Stimulated activated CD8-positive, alpha-beta memory T cell treated with anti-CD3 and anti-CD28 coated beads, Interleukin-4, amount 100 ng/mL, for 4 hours (primary cell): ENCODE data around the gene WDR46.
"Not testable (repeated sequence)": the region's sequence is repeated elsewhere in the genome, so short reads cannot be mapped to it uniquely, and the experiment has no call there.

Experiments used
- DNase-seq, 2 donors: peaks; one replicate each; pipeline ENCODE4 v3.0.0-alpha.2; 2020; ENCODE audit warnings: low read depth in 2 of 2, low spot score in 1 of 2

Gene WDR46

DNA sequence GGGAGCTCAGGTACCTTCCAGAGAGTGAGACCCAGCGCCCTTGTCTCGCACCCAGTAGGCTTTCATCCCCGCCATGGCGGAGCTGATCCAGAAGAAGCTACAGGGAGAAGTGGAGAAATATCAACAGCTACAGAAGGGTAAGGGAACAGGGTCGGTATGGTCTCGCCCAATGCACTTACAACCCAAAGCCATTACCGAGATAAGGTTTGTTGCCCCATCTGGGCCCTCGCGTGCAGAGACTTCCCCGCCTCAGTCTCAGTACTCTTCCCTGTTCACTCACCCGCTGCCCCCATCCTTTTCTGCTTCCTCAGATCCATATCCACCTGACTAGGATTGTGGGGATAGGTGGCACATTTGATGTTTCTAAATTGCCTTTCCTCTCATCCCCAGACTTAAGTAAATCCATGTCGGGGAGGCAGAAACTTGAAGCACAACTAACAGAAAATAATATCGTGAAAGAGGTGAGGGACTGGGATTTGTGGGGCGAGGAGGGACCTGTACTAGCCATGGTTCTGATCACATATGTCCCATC, 811 bp upstream of the WDR46 start:
- DNase-seq: no peak

DNA sequence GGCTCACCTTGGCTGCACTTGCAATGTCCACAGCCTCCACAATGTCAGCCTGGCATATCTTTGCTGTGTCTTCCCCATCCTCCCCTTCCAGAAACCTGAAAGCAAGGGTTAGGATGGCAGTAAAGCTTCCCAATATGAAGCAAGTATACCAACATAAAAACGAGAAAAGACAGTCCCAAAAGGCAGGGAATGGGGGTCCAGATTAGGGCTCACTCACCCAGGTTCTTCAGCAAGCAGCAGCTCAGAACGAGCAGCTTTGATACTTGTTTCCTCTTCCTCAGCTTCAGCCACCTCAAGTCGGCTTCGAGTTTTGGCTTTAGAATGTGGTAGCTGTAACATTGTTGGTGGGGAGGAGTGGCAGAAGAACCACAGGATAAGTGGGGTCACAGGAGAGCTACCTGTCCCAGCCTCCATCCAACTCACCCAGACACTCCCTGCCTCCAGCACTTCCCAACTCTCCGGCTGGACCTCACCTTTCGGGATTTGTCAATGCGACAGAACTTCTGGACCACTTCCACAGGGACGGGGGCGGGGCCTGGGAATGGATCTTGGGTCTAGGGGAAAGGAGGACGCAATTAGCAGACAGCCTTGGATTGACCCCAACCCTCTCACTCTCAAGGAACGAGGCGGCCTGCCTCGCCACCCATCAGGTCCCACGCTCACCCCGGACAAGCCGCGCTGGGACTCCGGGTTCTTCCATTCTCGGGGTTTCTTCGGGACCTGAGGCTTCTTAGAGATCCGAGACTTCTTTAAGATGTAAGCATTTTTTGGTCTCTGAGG, 708 bp downstream of the WDR46 start:
- no peak for DNase-seq

DNA sequence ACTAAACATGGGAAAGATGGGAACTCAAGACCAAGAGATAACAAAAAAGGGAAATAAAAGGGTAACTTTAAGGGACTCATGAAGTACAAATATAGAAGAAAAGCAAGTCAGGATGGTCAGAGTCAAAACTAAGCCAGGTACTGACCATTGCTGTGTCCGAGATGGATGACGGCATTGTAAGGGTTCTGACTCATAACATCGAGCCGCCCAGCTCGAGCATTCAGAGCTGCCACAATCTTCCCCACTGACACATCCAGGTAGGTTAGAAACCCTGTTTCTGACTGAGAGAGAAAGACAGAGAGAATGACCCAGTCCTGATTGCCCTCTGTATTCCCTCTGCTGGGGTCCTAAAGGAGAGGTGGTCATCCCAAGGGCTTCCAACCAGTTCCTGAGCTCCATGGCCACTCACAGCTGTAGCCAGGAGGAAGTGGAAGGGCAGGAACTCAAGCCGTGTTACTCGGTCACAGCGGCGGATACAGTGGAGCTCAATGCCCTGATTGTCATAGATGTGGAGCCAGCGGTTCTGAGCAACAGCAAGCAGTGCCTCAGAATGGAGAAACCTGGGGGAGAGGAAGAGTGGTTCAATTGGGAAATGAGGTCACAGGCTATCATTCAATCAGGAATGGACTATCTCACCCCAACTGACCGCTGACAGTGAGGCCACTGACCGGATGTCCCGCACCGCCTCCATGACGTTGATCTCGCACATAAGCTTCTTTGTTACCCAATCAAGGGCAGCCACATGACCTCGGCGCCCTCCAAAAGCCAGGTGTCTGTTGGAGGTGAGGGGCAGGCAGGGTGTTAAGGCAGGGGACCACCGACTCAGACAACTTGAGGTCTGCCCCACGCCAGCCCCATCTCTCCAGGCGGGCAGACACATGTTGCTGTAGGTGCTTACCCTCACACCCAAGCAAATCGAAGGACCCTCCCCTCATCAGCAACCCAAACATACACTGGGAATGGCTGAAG, 1.8 kb downstream of the WDR46 start:
- no peak for DNase-seq

DNA sequence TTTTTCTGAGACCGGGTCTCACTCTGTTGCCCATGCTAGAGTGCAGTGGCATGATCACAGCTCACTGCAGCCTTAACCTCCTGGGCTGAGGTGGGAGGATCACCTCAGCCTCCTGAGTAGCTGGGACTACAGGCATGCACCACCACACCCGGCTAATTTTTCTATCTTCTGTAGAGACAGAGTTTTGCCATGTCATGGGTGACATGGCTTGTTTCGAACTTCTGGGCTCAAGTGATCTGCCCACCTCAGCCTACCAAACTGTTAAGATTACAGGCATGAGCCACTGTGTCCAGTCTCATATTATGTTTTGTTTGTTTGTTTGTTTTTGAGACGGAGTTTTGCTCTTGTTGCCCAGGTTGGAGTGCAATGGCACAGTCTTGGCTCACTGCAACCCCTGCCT, 3.8 kb downstream of the WDR46 start:
- not testable (repeated sequence) for DNase-seq

DNA sequence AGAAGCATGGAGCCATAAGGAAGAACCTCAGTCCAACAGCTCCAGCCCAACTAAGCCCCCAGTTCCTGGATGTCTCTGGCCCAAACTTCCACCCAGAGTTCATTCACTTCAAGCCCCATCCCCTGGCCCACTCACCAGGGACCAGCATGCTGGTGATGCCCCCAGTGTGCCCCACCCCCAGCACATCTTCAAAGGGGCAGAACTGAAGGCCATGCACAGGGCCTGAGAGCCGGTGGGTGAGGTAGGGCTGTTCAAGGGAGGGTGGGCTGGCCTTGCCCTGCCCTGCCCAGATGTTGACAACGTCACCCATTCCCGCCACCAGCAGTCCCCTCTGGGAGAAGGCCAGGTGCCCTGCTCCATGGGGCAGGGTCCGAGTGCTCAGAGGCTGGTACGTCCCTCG, 8.5 kb downstream of the WDR46 start:
- no peak for DNase-seq

DNA sequence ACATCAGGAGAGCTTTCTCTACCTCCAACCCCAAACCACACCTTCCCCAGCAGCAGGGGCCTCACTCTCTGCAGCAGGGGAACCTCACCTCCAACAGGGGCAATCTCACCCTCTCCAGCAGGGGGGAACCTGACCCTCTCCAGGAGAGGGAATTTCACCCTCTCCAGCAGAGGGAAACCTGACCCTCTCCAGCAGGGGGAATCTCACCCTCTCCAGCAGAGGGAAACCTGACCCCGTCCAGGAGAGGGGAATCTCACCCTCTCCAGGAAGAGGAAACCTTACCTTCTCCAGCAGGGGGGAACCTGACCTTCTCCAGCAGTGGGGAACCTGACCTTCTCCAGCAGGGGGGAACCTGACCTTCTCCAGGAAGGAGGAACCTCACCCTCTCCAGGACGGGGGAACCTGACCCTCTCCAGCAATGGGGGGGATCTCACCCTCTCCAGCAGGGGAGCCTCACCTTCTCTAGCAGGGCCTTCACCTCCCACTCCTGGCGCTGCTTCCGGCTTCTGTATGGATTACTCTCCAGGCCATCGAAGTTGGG, 9.0 kb downstream of the WDR46 start:
- DNase-seq: no peak

DNA sequence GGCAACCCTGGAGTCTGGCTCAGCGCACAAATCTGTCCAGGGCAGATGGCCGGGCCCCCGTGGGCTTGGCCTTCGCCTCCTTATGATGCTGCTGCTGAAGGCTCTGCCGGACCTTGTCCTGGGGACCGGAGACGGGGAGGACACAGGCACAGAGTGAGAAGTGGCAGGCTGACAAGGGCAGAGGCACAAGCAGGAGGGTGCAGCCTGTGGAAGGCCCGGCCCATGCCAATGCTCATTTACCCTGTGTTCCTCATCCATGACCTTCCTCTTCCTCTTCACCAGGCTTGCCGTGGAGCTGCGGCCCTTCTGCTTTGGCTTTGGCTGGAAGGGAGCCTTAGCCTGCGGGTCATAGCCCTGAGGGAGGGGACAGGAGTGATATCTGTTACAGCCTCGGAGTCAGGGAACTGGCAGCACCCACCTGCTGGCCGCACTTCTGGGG, 9.8 kb downstream of the WDR46 start:
- no peak for DNase-seq

DNA sequence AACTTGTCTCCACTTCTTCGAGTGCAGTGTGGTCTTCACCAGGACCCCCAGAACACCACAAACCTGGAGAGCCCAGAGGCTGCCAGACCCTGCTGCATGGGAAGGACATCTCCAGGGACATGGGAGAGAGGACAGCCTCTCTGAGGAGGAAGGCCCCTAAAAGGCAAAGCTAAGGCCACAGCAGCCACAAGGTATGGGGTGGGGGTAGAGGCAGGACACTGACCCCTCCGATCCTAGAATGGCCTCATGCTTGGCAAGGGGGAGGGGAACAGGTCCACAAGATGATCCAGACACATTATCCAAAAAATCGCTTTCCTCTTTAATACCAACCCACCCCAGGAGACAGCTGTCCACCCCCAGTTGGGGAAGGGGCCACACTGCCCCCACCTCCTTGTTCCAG, 10.2 kb downstream of the WDR46 start:
- DNase-seq: no peak

DNA sequence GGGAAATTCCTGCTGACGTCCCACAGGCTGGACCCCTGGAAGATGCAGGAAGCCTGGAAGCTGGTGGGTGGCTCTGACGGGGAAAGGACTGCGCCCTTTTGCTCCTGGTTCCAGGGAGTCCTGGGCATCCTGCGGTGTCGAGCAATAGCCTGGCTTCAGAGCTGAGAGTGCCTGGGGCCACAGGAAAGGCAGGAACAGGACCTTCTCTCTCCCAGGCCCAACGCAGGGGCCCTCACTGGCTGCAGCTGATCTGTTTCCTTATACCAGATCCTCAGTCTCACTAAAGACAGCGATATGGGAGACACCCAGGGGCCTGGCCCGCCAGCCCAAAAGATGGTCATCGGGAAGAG, 10.7 kb downstream of the WDR46 start:
- no peak for DNase-seq

DNA sequence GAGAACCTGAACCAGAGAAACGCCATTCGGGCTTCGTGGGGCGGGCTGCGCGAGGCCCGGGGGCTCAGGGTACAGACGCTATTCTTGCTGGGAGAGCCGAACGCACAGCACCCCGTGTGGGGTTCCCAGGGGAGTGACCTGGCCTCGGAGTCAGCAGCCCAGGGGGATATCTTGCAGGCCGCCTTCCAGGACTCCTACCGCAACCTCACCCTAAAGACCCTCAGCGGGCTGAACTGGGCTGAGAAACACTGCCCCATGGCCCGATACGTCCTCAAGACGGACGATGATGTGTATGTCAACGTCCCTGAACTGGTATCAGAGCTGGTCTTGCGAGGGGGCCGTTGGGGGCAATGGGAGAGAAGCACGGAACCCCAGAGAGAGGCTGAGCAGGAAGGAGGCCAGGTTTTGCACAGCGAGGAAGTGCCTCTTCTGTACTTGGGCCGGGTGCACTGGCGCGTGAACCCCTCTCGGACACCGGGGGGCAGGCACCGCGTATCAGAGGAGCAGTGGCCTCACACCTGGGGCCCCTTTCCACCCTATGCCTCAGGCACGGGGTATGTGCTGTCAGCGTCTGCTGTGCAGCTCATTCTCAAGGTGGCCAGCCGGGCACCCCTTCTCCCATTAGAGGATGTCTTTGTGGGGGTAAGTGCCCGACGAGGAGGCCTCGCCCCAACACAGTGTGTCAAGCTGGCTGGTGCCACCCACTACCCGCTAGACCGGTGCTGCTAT, 11.2 kb downstream of the WDR46 start:
- no peak for DNase-seq

DNA sequence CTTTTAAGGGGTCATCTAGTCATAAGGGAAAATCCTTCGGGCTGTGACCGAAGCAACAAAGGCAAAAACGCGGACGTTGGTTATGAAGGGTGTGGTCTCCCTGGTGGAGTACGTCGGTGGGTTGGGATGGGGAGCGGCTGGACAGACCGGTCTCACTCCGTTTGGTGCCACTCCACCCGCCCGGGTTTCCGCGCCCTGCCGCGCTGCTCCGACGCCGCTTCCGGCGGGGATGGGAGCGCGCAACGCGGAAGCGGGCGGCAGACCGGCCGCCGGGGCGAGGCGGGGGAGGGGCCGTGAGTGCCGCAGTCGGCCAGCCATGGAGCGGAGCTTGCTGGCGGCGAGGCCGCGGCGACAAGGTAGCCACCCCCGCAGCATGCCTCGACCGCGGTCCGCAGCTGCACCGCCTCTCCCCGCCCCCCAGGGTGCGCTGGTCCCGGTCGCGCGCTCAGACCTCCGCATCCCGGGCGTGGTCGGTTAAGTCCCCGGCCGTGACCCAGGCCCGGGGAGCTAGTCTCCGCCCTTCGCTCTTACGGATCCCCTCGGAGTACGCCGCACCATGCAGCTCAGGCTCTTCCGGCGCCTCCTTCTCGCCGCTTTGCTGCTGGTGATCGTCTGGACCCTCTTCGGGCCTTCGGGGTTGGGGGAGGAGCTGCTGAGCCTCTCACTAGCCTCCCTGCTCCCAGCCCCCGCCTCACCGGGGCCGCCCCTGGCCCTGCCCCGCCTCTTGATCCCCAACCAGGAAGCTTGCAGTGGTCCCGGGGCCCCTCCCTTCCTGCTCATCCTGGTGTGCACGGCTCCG, 12.0 kb downstream of the WDR46 start, which contains the start of gene B3GALT4:
TSS of gene B3GALT4 (plus strand) at position 260 of the 799 bp plus-strand sequence. CDS start at position 557, 297 bp downstream.
- DNase-seq: peak in 1 of 2 donors; percentile 47

DNA sequence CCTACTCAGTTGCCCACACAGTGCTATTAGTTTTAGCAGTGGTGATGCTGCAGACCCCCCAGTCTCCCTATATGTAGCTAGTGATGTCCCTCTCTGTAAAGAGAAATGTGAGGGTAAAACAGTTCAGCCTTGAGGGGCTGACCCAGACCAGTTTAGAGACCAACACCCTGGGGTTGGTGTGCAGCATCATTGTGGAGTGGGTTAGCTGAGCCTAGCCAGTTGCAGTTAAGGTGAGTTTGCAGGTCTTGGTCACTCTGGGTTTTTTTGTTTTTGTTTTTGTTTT, 12.5 kb downstream of the WDR46 start:
- no peak for DNase-seq

DNA sequence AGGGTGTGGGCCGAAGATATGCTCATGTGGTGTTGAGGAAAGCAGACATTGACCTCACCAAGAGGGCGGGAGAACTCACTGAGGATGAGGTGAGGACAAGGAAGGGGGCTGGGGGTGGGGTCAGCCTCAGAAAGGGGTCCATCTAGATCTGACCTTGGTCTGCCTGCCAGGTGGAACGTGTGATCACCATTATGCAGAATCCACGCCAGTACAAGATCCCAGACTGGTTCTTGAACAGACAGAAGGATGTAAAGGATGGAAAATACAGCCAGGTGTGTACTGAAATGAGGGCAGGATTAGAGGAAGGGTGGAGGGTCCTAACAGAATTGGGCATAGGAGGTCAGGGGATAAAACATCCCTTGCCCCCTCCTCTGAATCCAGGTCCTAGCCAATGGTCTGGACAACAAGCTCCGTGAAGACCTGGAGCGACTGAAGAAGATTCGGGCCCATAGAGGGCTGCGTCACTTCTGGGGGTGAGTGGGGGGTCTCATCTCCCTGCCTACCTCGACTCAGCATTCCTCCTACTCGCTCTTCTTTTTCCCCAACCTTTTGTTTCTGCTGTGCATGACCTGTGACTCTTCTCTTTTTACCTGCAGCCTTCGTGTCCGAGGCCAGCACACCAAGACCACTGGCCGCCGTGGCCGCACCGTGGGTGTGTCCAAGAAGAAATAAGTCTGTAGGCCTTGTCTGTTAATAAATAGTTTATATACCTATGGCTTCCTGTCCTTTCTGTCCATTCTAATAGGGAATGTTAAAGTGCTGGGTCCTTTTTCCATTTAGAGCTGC, 13.1 kb downstream of the WDR46 start:
- DNase-seq: not testable (repeated sequence)

DNA sequence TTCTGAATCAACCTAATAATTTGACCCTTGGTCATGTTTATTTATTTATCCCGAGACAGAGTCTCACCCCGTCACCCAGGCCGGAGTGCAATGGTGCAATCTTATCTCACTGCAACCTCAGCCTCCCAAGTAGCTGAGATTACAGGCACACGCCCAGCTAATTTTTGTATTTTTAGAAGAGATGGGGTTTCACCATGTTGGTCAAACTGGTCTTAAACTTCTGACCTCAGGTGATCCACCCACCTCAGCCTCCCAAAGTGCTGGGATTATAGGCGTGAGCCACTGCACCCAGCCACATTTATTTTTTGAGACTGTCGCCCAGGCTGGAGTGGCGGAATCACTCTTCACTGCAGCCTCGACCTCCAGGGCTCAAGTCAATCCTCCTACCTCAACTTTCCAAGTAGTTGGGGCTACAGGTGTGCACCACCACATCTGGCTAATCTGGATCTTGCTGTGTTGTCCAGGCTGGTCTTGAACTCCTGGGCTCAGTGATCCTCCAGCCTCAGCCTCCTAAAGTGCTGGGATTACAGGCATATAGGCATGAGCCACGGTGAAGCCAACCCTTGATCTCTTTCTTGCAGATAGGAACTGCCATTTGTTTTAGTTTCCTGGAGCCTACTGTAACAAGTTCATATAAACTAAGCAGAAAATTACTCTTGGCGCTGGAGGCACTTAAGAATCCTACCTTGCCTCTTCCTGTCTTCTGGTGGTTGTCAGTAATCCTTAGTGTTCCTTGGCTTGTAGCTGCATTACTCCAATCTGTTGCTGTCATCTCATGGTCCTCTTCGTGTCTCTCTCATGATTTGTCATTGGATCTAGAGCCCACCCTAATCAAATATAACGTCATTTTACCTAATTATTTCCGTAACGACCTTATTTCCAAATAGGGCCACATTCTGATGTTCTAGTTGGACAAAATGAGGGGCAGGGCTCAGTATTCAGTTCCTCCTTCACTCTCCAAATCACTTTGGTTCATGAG, 14.8 kb downstream of the WDR46 start:
- DNase-seq: no peak

DNA sequence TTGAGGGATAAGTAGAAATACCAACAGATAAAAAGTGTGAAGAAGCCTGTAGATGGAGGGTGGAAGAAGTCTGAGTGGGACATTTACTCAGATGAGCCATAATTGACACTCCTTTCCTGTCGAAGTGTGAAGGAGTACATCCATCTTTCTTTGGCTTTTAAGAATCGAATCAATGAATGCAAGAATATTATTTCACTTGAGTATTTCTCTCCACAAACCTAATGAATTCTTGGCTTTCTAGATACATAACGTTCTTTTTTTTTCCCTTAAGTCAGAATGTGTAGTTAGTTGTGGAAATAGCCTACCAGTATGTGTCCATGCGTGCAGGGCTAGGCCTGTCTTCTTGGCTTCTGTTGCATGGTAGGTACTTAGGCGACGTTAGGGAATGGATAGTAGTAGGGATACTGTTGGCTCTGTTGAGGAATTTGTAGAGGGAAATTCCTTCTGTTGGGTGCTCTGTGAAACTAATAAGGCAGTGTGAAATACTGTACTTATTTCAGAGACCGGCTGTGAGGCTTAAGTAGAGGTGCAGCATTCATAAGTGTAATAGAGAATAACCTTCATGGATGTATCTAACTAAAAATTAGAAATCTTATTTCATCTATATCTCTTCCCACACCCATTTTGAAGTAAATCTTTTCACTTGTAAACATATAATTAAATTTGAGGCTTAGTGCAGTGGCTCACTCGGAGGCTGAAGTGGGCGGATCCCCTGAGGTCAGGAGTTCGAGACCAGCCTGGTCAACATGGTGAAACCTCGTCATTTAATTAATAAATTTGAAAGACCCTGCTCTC, 15.7 kb downstream of the WDR46 start:
- DNase-seq: no peak

DNA sequence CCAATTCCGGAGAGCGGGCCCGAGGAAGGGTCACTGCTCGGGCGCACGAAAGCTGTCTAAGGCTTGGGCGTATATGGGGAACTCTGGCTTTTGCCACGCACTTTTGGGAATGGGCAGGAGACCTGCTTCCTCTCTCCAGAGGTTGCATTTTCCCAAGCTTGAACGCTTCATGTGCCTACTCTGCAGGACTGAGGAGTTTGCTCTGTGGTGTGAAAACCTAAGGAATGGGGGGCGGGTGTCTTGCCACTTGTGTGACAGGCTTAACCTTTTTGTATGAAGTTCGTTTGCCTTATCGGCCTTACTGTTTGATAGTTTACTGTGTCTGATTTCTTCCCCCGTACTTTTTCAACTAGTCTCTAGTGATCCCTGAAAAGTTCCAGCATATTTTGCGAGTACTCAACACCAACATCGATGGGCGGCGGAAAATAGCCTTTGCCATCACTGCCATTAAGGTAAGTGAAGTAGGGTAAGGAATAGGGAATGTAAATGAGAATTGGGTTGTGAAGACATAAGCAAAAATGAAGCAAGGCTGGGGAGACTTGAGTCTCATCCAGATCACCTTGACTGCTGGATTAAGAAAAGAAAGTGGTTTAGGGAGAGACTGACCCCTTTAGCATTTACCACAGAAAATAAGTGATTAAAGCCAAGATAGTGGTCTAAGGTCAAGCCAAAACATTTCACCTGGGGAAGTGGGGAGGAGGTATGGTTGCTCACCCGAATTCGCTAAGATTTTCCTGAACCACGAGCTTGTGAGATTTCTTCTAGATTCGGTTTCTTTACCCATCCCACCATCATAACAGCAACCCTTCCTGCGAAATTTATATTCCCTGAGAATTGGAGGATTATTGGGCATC, 16.5 kb downstream of the WDR46 start:
- no peak for DNase-seq
